ENCODE measurements around the gene S100A7A.

- no peak for TF ChIP-seq HOMEZ (CRISPR knock-in tag; IDR thresholded peaks at IDR 0.05; ENCODE audit: low read depth)
- no peak for TF ChIP-seq ZSCAN25 (CRISPR knock-in tag; IDR thresholded peaks at IDR 0.05)
- TF ChIP-seq CTCF (CRISPR knock-in tag; IDR thresholded peaks at IDR 0.05), result no peak
- TF ChIP-seq, protein P1, sequence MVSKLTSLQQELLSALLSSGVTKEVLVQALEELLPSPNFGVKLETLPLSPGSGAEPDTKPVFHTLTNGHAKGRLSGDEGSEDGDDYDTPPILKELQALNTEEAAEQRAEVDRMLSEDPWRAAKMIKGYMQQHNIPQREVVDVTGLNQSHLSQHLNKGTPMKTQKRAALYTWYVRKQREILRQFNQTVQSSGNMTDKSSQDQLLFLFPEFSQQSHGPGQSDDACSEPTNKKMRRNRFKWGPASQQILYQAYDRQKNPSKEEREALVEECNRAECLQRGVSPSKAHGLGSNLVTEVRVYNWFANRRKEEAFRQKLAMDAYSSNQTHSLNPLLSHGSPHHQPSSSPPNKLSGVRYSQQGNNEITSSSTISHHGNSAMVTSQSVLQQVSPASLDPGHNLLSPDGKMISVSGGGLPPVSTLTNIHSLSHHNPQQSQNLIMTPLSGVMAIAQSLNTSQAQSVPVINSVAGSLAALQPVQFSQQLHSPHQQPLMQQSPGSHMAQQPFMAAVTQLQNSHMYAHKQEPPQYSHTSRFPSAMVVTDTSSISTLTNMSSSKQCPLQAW (CRISPR knock-in tag; IDR thresholded peaks at IDR 0.05), result no peak
- TF ChIP-seq EZH2 (conservative IDR thresholded peaks at IDR 0.05; ENCODE audit: low read depth, low read length), result no peak
- TF ChIP-seq KAT7 (CRISPR knock-in tag; IDR thresholded peaks at IDR 0.05; ENCODE audit: borderline replicate concordance), result no peak
- TF ChIP-seq KLF13 (CRISPR knock-in tag; IDR thresholded peaks at IDR 0.05), result no peak
- TF ChIP-seq MYC (CRISPR knock-in tag; IDR thresholded peaks at IDR 0.05; ENCODE audit: borderline replicate concordance), result no peak
- TF ChIP-seq ZFP91 (CRISPR knock-in tag; IDR thresholded peaks at IDR 0.05; ENCODE audit: borderline replicate concordance), result no peak
- no peak for TF ChIP-seq ZNF121 (CRISPR knock-in tag; IDR thresholded peaks at IDR 0.05)
These were observed 992 bp downstream of the S100A7A start for GRCh38 chr1:153417136-153417888.
